ENCODE data around the gene KREMEN2. TPM values are rescaled to one million over a fixed set of nuclear protein-coding genes. Genes with fewer than 3 reads are reported as not detected.

KREMEN2 gene
- total and polyA plus RNA-seq, 4 donors: 0.06 to 0.15 (median 0.14) TPM; not detected in 1

- H3K9ac ChIP-seq (ENCODE audit: insufficient read depth in 1 of 2, low read length in 2 of 2): no peak overlapping the region
- peaks cover 0 to 42% (median 2%) of the 10 kb centered on the region in 5 donors for H3K4me1 ChIP-seq (ENCODE audit: control insufficient read depth in 5 of 5, insufficient read depth in 5 of 5, low read length in 5 of 5)
- ATAC-seq (ENCODE audit: insufficient read depth, low FRiP score): peak; percentile 52
These were observed 45.7 kb downstream of the KREMEN2 start for GRCh38 chr16:3009568-3010390.

GRCh38 chr16:3010510-3010909, 46.4 kb downstream of the KREMEN2 start:
- peak overlapping the region in 1 of 2 donors; percentile 49 for H3K27ac ChIP-seq (ENCODE audit: low read depth in 1 of 2, low read length in 1 of 2)
- H3K4me1 ChIP-seq (ENCODE audit: control insufficient read depth in 5 of 5, insufficient read depth in 5 of 5, low read length in 5 of 5): peaks cover 0 to 43% (median 4%) of the 10 kb centered on the region in 5 donors
- H3K9ac ChIP-seq (ENCODE audit: insufficient read depth in 1 of 2, low read length in 2 of 2): no peak overlapping the region
- peaks cover 0 to 43% (median 26%) of the 10 kb centered on the region in 3 donors for H3K27me3 ChIP-seq (ENCODE audit: control insufficient read depth in 3 of 3, insufficient read depth in 3 of 3, low read length in 2 of 3)
- DNase-seq: no peak
- 88 to 94% methylated on average over 8 of the region's 8 CpGs for WGBS, 2 donors
- no peak for ATAC-seq (ENCODE audit: insufficient read depth, low FRiP score)
- TF ChIP-seq CTCF (IDR thresholded peaks at IDR 0.05; ENCODE audit: control extremely low read depth, extremely low read depth): no peak
- peaks cover 0 to 2% (median 0%) of the 10 kb centered on the region in 4 donors for H3K9me3 ChIP-seq (ENCODE audit: control insufficient read depth in 4 of 4, insufficient read depth in 3 of 4, low read length in 3 of 4)
- no peaks in the 10 kb centered on the region for H3K36me3 ChIP-seq (ENCODE audit: control insufficient read depth in 4 of 4, insufficient read depth in 4 of 4, low read length in 4 of 4)
- no peak overlapping the region for H3K4me3 ChIP-seq

More at GRCh38 chr16:3009568-3010390, 45.7 kb downstream of the KREMEN2 start:
- Histone ChIP-seq H3K27ac (ENCODE audit: low read depth in 1 of 2, low read length in 1 of 2) (peak overlapping the region in 1 of 2 donors; percentile 78), H3K36me3 (ENCODE audit: control insufficient read depth in 4 of 4, insufficient read depth in 4 of 4, low read length in 4 of 4) (no peaks in the 10 kb centered on the region), H3K9me3 (ENCODE audit: control insufficient read depth in 4 of 4, insufficient read depth in 3 of 4, low read length in 3 of 4) (peaks cover 0 to 2% (median 0%) of the 10 kb centered on the region in 4 donors), H3K4me3 (no peak overlapping the region), H3K27me3 (ENCODE audit: control insufficient read depth in 3 of 3, insufficient read depth in 3 of 3, low read length in 2 of 3) (peaks cover 0 to 46% (median 26%) of the 10 kb centered on the region in 3 donors)
- TF ChIP-seq CTCF (IDR thresholded peaks at IDR 0.05; ENCODE audit: control extremely low read depth, extremely low read depth): no peak
- WGBS, 2 donors: 47 to 69% methylated on average over 21 of the region's 21 CpGs
- peak; percentile 81 to 90 (median 90) for DNase-seq

GRCh38 chr16:3012246-3012645, 48.2 kb downstream of the KREMEN2 start:
- DNase-seq (peak; percentile 57 to 79 (median 75)), ATAC-seq (ENCODE audit: insufficient read depth, low FRiP score) (no peak)
- no peak for TF ChIP-seq CTCF (IDR thresholded peaks at IDR 0.05; ENCODE audit: control extremely low read depth, extremely low read depth)
- no peak overlapping the region for H3K4me3 ChIP-seq
- peaks cover 0 to 35% (median 25%) of the 10 kb centered on the region in 3 donors for H3K27me3 ChIP-seq (ENCODE audit: control insufficient read depth in 3 of 3, insufficient read depth in 3 of 3, low read length in 2 of 3)
- H3K4me1 ChIP-seq (ENCODE audit: control insufficient read depth in 5 of 5, insufficient read depth in 5 of 5, low read length in 5 of 5): peaks cover 0 to 50% (median 4%) of the 10 kb centered on the region in 5 donors
- no peaks in the 10 kb centered on the region for H3K36me3 ChIP-seq (ENCODE audit: control insufficient read depth in 4 of 4, insufficient read depth in 4 of 4, low read length in 4 of 4)
- WGBS, 2 donors: 25 to 27% methylated on average over 19 of the region's 19 CpGs
- H3K9ac ChIP-seq (ENCODE audit: insufficient read depth in 1 of 2, low read length in 2 of 2): no peak overlapping the region
- H3K9me3 ChIP-seq (ENCODE audit: control insufficient read depth in 4 of 4, insufficient read depth in 3 of 4, low read length in 3 of 4): peaks cover 0 to 2% (median 0%) of the 10 kb centered on the region in 4 donors
- H3K27ac ChIP-seq (ENCODE audit: low read depth in 1 of 2, low read length in 1 of 2): no peak overlapping the region
